K562 (cell line): ENCODE measurements around the gene OSGEP. TPM values are rescaled to one million over a fixed set of nuclear protein-coding genes. Genes with fewer than 3 reads are reported as not detected.

Experiments used
- ASH1L ChIP-seq: fragments of 450-650 bp; IDR thresholded peaks from 2 replicates; pipeline ENCODE4 v1.6.1; 2018; ENCODE audit warnings: borderline replicate concordance, mild to moderate bottlenecking, low read depth; ENCODE audit not compliant: partially characterized antibody
- CHD7 ChIP-seq: fragments of 200-600 bp; sonication (generic); IDR thresholded peaks from one replicate; pipeline ENCODE4 v1.6.1; 2012; ENCODE audit warnings: mild to moderate bottlenecking, low read depth, low read length, inconsistent platforms
- HDAC2 ChIP-seq: fragments of 450-650 bp; IDR thresholded peaks from 2 replicates; pipeline ENCODE4 v1.6.1; 2016; ENCODE audit warnings: mild to moderate bottlenecking
- NR4A1 ChIP-seq, 2 experiments: fragments of 250-450 bp in 1 of 2; fragments of 450-650 bp in 1 of 2; sonication (Bioruptor Pico) in 1 of 2; IDR thresholded peaks; 2 replicates each; pipeline versions ENCODE4 v1.4.0 to v1.6.1; 2016 to 2020; ENCODE audit warnings: mild to moderate bottlenecking in 2 of 2, missing compliant biosample characterization in 1 of 2, missing genetic modification characterization in 1 of 2, moderate library complexity in 1 of 2
- SNIP1 ChIP-seq: fragments of 450-650 bp; IDR thresholded peaks from 2 replicates; pipeline ENCODE4 v1.7.1; 2017; ENCODE audit warnings: low read depth, mild to moderate bottlenecking
- THRAP3 ChIP-seq: fragments of 450-650 bp; IDR thresholded peaks from 2 replicates; pipeline ENCODE4 v1.6.1; 2016; ENCODE audit warnings: mild to moderate bottlenecking, inconsistent platforms, borderline replicate concordance
- ZNF184 ChIP-seq: sonication (generic); formaldehyde crosslinking; IDR thresholded peaks from 2 replicates; pipeline ENCODE4 v1.5.0; 2020; ENCODE audit warnings: missing genetic modification reagents
- ZNF263 ChIP-seq: sonication (generic); formaldehyde crosslinking; IDR thresholded peaks from 2 replicates; pipeline ENCODE4 v1.8.0; 2022; ENCODE audit warnings: mild to moderate bottlenecking, missing genetic modification reagents, borderline replicate concordance
- polyA plus RNA-seq, 8 experiments: library from polyadenylated mRNA; depleted of rRNA in 4 of 8; stranded (reverse) in 5 of 8; unstranded in 3 of 8; fragments of >200 nt; fragmentation: Nextera tagmentation in 2 of 8; fragmentation: Illumina TruSeq in 1 of 8; extraction: Ambion mirVana in 2 of 8; extraction: Trizol in 1 of 8; gene quantifications; 2 replicates each; pipeline versions ENCODE4 v1.2.1 to v1.2.3, GENCODE V29; 2011 to 2014; ENCODE audit warnings: inconsistent platforms in 1 of 8, missing spikeins in 1 of 8
- total RNA-seq, 7 experiments: library from RNA; depleted of rRNA in 6 of 7; stranded (reverse); fragments of >200 nt in 6 of 7; fragmentation: Illumina TruSeq in 2 of 7; extraction: Trizol in 2 of 7; gene quantifications; 2 replicates each; pipeline versions ENCODE4 v1.2.1 to v1.2.3, GENCODE V29; 2011 to 2021; ENCODE audit warnings: low replicate concordance in 1 of 7
- TF ChIP-seq, protein P1 (sequence below): IDR thresholded peaks from 2 replicates; pipeline ENCODE4 v1.6.1; 2014; ENCODE audit warnings: antibody characterized with exemption

OSGEP gene
- total and polyA plus RNA-seq, 9 of the 15 experiments (the other 6 are each of a cell fraction or from before 2014, with no cell fraction given), result 32.1 to 59.2 (median 44.1) TPM

- TF ChIP-seq CHD7 (no peak), SNIP1 (no peak), NR4A1 (CRISPR knock-in tag; IDR thresholded peaks at IDR 0.05) (no peak), NR4A1 (tag; IDR thresholded peaks at IDR 0.05) (0 out of 2 replicates have a peak, but pooled peaks have one; percentile 25), THRAP3 (no peak), ZNF184 (CRISPR knock-in tag) (no peak), ZNF263 (CRISPR knock-in tag) (no peak), HDAC2 (no peak; the same call in 1 of the 2 replicates), ASH1L (no peak)
- TF ChIP-seq, protein P1, sequence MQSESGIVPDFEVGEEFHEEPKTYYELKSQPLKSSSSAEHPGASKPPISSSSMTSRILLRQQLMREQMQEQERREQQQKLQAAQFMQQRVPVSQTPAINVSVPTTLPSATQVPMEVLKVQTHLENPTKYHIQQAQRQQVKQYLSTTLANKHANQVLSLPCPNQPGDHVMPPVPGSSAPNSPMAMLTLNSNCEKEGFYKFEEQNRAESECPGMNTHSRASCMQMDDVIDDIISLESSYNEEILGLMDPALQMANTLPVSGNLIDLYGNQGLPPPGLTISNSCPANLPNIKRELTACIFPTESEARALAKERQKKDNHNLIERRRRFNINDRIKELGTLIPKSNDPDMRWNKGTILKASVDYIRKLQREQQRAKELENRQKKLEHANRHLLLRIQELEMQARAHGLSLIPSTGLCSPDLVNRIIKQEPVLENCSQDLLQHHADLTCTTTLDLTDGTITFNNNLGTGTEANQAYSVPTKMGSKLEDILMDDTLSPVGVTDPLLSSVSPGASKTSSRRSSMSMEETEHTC, result no peak
These were observed 22.7 kb upstream of the OSGEP start (continued) for GRCh38 chr14:20477211-20477876.
